OCI-M1 (cell line): Measurements from ENCODE around the gene THOC2.
"Not testable (repeated sequence)": the region's sequence is repeated elsewhere in the genome, so short reads cannot be mapped to it uniquely, and the experiment has no call there.

ENCODE experiments used
- DNase-seq: peaks from one replicate; lab custom pipeline; 2025; lab: John Stamatoyannopoulos, UW

Gene THOC2

DNA sequence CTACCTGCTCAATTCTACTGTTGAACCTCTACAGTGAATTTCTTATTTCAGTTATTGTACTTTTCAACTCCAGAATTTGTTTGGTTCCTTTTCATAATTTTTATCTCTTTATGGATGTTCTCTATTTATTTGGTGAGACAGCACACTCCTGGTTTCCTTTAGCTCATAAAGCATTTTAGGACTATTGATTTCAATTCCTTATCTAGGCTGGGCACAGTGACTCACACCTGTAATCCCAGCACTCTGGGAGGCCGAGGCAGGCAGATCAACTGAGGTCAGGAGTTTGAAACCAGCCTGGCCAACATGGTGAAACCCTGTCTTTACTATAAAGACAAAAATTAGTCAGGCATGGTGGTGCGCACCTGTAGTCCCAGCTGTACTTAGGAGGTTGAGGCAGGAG lies 57.7 kb downstream of the THOC2 start:
- DNase-seq, result no peak

DNA sequence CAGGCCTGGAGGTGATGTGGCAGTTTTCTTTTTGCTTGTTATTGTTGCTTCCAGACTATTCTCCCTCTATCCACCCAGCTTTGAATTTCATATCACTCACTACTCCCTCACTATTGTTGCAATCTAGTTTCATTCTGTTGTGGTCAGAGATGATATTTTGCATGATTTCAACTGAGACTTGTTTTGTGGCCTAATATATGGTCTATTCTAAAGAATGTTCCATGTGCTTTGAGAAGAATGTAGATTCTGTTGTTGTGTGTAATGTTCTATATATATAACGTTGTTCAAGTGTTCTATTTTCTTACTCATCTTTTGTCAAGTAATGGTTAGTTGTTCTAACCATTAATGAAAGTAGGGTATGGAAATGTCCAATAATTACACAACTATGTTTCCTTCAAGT lies 59.0 kb downstream of the THOC2 start:
- DNase-seq, result no peak

DNA sequence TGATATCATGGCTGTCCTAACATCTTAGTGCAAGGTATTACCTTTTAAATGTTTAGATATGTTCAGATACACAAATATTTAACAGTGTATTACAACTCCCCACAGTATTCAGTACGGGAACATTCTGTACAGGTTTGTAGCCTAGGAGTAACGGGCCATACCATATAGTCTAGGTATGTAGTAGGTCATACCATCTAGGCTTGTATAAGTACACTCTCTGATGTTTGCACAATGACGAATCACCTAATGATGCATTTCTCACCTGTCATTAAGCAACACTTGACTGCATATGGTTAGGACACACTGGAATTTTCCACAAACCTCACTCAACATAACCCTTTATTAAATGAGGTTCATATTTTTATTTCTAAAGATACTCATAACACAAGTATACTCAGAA lies 67.7 kb downstream of the THOC2 start:
- no peak for DNase-seq

DNA sequence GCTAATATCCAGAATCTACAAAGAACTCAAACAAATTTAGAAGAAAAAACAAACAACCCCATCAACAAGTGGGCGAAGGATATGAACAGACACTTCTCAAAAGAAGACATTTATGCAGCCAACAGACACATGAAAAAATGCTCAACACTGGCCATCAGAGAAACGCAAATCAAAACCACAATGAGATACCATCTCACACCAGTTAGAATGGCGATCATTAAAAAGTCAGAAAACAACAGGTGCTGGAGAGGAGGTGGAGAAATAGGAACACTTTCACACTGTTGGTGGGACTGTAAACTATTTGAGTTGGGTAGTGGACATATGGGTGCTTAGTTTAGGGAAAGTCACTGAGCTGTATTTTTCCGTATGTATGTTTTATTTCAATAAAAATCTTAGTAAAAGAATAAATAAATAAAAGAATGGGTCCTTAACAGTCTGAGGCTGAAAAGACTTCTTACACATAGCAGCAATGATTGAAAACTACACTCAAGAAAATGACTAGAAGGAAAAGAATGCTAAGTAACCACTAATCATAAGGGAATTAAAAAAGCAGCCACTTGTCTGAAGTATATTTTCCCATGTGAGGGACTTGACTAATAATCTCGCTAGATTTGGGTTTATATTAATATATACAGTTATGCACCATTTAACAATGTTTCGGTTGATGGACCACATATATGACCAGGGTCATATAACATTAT lies 68.2 kb downstream of the THOC2 start:
- not testable (repeated sequence) for DNase-seq

DNA sequence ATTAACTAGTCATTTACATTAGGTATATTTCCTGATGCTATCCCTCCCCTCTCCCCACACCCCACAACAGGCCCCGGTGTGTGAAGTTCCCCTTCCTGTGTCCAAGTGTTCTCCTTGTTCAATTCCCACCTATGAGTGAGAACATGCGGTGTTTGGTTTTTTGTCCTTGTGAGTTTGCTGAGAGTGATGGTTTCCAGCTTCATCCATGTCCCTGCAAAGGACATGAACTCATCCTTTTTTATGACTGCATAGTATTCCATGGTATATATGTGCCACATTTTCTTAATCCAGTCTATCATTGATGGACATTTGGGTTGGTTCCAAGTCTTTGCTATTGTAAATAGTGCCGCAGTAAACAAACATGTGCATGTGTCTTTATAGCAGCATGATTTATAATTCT lies 69.1 kb downstream of the THOC2 start:
- DNase-seq, result not testable (repeated sequence)

DNA sequence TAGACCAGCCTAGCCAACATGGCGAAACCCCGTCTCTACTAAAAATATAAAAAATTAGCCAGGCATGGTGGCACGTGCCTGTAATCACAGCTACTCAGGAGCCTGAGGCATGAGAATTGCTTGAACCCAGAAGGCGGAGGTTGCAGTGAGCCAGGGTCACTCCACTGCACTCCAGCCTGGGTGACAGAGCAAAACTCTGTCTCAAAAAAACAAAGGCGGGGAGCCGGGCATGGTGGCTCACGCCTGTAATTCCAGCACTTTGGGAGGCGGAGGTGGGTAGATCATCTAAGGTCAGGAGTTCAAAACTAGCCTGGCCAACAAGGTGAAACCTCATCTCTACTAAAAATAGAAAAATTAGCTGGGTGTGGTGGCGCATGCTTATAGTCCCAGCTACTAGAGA lies 76.3 kb downstream of the THOC2 start:
- not testable (repeated sequence) for DNase-seq

DNA sequence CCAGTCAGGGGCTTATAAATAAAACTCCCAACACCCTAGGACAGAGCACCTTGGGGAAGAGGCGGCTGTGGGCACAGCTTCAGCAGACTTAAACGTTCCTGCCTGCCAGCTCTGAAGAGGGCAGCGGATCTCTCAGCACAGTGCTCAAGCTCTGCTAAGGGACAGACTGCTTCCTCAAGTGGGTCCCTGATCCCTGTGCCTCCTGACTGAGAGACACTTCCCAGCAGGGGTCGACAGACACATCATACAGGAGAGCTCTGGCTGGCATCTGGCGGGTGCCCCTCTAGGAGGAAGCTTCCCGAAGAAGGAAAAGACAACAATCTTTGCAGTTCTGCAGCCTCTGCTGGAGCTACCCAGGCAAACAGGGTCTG lies 84.1 kb downstream of the THOC2 start:
- DNase-seq, result not testable (repeated sequence)

DNA sequence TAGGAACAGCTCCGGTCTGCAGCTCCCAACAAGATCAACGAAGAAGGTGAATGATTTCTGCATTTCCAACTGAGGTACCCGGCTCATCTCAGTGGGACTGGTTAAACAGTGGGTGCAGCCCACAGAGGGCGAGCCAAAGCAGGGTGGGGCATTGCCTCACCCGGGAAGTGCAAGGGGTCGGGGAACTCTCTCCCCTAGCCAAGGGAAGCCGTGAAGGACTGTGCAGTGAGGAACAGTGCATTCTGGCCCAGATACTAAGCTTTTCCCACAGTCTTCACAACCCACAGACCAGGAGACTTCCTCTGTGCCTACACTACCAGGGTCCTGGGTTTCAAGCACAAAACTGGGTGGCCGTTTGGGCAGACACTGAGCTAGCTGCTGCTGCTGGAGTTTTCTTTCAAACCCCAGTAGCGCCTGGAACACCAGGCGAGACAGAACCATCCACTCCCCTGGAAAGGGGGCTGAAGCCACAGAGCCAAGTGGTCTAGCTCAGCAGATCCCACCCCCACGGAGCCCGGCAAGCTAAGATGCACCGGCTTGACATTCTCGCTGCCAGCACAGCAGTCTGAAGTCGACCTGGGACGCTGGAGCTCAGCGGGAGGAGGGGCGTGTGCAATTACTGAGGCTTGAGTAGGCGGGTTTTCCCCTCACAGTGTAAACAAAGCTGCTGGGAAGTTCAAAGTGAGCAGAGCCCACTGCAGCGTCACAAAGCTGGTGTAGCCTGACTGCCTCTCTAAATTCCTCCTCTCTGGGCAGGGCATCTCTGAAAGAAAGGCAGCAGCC lies 84.6 kb downstream of the THOC2 start:
- no peak for DNase-seq

DNA sequence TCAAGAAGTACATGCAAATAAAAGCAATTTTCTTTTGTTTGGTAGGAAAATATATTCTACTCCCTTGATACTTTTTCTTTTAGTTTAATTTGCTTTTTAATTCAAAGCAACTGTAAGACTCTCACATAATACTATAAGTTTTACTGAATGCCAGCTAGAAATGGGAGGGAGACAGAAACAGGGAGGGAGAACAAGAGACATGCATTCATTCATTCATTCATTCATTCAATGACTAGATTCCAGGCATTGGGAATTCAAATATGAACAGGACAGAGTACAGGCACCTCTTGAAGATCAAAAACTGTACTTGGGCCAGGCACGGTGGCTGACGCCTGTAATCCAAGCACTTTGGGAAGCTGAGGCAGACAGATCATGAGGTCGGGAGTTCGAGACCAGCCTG lies 85.6 kb downstream of the THOC2 start:
- DNase-seq, result no peak

DNA sequence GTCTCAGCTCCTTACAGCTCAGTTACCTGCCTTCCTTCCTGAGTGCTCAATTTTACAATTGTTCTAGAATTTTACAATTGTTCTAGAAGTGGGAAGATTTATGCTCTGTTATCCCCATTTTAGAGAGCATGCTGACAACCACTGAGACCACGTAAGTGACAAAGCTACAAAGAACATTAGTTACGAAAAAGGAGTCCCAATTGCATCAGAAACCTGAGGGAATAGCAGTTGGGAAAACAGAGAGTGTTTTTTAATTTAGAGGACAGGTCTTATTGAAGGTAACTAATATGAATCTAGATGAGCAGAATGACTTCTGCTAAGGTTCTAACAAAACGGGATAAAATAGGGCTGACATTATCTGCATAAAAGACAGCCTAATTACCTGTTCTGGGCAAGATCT lies 103.3 kb downstream of the THOC2 start:
- peak; percentile 21 for DNase-seq

DNA sequence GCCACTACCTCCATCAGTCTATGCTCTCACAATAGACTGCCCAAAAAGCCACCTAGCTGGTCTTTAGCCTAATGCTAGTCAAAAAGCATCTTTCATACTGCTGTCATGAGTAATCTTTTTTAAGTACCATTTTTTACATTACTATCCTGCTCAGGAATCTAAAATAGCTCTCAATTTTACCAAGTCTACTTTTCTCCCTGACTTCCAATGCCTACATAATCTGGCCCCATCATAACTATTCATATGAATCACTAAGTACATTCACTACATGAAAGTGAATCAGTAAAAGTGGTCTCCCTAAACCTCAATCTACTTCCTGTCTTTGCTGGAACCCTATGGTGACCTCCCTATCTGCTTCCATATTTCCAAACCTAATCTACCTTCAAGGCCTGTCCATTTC lies 105.9 kb downstream of the THOC2 start:
- no peak for DNase-seq

DNA sequence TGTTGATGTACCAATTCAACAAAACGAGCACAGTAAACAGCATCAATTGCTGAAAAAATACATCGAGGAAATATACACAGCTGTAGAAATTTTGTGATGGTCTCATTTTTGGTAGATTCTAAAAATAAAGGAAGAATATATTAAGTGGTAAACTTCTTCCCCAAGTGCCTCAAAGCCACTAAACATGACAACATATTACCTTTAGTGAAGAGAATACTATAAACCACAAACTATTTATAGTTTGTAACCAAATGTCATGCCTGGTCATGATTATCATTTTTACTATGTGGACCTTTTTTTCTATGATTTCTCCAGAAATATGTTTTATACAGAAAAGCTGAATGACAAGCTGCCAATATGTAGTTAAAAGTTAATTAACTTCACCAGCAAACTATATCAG lies 106.9 kb downstream of the THOC2 start:
- DNase-seq, result no peak

DNA sequence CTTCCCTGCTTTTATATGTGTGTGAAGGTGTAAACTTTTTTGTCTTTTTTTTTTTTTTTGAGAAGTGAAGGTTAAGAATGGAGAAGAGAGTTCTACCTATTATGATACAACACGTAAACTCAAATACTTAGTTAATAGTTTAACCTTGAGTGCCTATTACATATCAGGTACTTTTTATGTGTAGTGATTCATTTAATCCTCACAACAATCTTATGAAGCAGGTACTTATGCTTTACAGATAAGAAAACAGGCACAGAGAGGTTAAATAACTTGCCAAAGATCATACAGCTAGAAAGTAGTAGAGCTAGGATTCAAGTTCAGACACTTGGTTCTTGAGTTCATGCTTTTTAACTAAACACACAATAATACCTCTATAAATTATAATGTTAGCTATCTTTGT lies 107.4 kb downstream of the THOC2 start:
- DNase-seq, result no peak

DNA sequence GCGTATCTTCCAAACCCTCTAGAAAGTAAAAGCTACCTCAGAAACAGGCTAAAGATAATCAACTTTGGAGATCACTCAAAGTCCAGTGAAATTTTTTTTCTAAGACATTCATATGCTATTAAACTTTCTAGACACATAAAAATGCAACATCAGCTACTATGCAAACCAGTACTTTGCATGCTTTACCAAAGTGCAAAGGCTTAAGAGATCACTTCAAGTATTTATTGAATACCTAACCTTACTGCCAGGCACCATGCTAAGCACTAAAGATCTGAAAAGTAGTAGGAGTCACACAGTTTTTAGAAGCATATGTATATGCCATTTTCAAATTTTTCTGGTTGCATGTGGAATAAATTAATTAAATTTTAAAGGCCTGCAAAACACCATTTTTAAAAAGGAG lies 115.8 kb downstream of the THOC2 start:
- DNase-seq, result peak; percentile 1

DNA sequence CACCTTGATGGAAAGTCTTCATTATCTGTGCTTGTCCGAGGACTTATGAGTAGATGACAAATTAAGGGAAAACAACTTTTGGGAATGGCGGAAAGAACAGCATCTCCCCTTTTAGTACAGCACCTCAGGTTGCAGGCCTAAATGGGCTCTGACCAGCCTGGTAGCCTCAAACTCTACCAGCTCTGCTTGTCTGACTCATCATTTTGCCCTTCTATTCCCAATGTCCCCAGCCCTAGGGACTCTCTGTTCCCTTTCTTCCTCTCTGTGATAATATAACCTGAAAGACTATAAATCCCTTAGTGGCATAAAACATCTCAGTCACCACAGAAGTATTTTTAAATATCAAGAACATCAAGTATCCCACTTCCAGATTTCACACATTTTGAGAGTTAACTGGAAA lies 121.9 kb downstream of the THOC2 start:
- no peak for DNase-seq

DNA sequence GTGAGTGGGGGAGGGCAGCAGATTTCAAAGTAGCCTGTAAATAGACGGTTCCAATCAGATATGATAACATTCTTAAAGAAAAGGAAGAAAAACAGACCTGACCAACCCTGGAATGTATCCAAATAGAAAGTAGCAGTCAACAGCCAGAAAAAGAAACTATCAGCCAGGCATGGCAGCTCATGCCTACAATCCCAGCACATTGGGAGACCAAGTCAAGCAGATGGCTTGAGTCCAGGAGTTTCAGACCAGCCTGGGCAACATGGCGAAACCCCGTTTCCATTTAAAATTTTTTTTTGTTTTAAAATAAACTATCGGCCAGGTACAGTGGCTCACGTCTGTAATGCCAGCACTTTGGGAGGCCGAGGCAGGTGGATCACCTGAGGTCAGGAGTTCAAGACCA lies 125.0 kb downstream of the THOC2 start:
- DNase-seq, result no peak

DNA sequence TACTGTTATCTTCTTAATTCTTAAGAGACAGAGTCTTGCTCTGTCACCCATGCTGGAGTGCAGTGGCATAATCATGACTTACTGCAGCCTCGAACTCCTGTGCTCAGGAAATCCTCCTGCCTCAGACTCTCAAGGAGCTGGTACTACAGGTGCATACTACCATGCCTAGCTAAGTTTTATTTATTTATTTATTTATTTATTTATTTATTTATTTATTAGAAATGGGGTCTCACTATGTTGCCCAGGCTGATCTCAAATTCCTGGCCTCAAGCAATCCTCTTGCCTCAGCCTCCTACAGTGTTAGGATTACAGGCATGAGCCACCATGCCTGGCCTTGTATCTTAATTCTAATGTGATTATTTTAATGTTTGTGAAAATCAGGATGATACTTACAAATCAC lies 125.6 kb downstream of the THOC2 start:
- DNase-seq, result no peak

DNA sequence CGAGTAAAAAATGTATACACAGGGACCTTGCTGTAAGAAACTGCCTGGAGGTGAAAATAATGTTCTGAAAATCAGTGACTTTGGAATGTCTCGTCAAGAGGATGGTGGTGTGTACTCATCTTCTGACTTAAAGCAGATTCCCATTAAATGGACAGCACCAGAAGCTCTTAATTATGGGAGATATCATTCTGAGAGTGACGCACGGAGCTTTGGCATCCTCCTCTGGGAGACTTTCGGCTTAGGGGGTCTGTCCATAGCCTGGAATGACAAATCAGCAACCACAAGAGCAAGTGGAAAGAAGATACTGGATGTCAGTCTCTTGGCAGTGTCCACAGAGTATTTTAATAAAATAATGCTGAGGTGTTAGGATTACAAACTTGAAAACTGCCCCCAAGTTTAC lies 129.4 kb downstream of the THOC2 start:
- DNase-seq, result no peak

DNA sequence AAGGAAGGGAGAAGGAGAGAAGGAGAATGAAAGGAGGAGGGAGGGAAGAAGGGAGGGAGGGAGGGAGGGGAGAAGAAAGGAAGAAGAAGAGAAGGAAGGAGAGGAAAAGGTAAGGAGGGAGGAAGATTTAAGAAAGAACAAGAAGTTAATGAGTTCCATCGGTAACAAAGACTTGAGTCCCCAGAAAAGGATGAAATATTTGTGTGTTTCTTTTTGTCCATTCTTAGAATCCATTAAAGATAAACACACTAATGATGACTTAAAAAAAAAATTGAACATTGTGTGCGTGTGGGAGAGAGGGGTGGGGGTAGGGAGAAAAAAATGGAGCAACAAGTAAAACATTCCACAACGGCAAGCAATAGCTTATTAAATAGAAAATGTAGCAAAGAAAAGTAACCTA lies 131.4 kb downstream of the THOC2 start:
- DNase-seq, result no peak

DNA sequence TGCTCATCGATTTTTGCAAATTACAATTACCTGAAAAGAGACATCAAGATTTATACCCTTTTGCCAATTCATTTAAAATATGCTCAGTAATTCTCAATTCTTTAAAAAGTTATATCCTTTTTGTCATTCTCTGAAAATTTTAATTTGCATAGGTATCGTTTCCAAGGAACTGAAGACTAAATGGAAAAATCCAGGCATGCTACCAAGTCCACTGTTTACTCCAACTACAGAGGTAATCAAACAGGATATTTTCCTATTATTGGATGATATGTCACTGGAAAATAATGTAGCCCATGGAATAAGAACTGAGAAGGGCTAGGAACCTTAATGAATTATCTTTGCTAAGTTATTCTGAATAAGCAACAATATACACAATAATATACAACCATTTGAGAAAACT lies 132.7 kb downstream of the THOC2 start:
- no peak for DNase-seq

DNA sequence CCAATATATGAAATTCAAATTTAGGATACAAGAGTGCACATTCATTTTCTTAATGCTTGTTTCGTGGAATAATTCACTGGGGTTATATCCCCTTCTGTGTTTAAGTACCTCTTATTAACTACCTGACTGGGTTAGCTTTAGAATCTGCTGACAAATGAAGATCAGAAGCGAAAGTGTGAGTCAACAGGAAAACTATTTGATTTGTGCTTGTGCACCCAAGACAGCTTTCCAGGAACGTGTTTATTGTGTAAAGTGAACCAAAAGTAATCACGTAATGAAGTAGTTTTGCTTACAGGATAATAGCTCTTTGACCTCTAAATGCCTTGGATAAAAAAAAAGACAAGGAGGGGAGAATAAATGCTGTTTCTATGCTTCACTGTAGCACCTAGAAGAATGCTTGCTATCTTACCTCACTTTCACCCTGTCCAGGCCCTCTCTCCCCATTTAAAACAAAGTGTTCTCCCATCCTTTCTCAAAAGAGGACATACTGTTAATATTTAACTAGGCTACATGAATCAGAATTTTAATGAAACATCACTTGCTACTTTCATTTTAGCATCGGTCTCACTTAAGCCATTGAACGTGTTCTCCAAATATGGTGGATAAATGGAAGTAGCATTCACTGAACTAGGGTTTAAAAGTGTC lies 141.9 kb downstream of the THOC2 start:
- peak; percentile 5 for DNase-seq

DNA sequence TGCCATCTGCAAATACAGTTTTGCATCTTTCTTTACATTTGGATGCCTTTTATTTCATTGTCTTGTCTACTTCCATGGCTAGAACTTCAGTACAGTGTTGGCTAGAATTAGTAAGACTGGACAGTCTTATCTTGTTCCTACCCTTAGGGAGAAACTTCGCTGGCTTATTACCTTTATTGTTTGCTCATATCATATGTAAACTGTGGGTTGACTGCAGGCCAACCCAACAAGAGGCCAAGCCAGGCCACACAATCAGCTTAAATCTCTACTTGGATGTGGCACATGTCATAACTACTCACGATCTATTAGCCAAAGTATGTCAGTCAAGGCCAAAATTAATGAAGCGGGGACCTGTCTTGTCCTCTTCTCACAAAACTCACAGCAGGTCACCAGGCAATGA lies 144.1 kb downstream of the THOC2 start:
- no peak for DNase-seq

DNA sequence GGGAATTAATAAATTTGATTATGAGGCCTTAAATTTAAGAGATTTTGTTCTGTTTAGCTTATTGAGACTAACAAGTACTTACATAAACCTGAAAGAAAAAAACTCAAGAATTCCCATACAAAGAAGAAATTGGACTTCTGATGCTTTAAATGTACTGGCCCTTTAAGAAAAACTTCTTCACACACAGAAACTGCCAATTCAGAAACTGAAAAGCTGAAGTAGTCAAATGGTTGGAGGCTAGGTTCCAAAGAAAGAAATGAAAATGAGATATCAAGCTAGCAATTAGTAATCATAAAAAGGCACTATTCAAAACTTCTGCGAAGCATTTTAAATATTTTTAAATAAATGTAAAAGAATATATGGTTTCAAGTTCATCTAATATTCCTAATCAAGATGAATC lies 151.3 kb downstream of the THOC2 start:
- peak; percentile 8 for DNase-seq
